Ovary (tissue), 9 donors: ENCODE data around the gene FBN3. TPM values are rescaled to one million over a fixed set of nuclear protein-coding genes. Genes with fewer than 3 reads are reported as not detected.

ENCODE experiments used
- DNase-seq, 5 donors: peaks; one replicate each; pipeline ENCODE4 v3.0.0-alpha.2; 2019 to 2020
- H3K27ac ChIP-seq, 2 donors: fragments of 200-600 bp; one replicate each; pipeline versions ENCODE4 v1.5.1 to v1.8.0; 2019 to 2022
- H3K27me3 ChIP-seq: fragments of 200-600 bp; one replicate; pipeline ENCODE4 v1.8.0; 2022
- H3K36me3 ChIP-seq: fragments of 200-600 bp; sonication (generic); one replicate; pipeline ENCODE4 v1.5.1; 2019
- H3K4me1 ChIP-seq: one replicate; pipeline ENCODE4 v1.8.1; 2013; ENCODE audit warnings: mild to moderate bottlenecking, moderate library complexity; ENCODE audit not compliant: insufficient read depth
- H3K4me3 ChIP-seq: fragments of 200-600 bp; sonication (generic); one replicate; pipeline ENCODE4 v1.5.1; 2017
- H3K9me3 ChIP-seq, 2 donors: fragments of 200-600 bp in 1 of 2; sonication (generic) in 1 of 2; one replicate each; pipeline versions ENCODE4 v1.5.1 to v1.8.1; 2013 to 2019; ENCODE audit warnings: mild to moderate bottlenecking in 1 of 2, moderate library complexity in 1 of 2
- EP300 ChIP-seq: sonication (generic); formaldehyde crosslinking; IDR thresholded peaks from one replicate; pipeline ENCODE4 v1.6.1; 2017; ENCODE audit warnings: antibody characterized with exemption
- POLR2A ChIP-seq: fragments of 450-650 bp; IDR thresholded peaks from one replicate; pipeline ENCODE4 v1.6.1; 2017; ENCODE audit warnings: antibody characterized with exemption, mild to moderate bottlenecking, moderate library complexity
- WGBS, 3 donors: extraction: QIAGEN DNeasy Blood & Tissue Kit in 1 of 3; methylation state at CpG; one replicate each; pipeline versions ENCODE4 v1.1.5 to v1.1.7; 2013 to 2017; 5-methylcytosine and 5-hydroxymethylcytosine counted together
- intact Hi-C, 4 donors: fragments of 100-400 bp; cut with DNase I; formaldehyde crosslinking; loops; one replicate each; pipeline versions ENCODE4 v1.11.0 to v1.15.1; 2022 to 2023
- polyA plus RNA-seq, 2 donors: library from polyadenylated mRNA; stranded (reverse); fragments of 200-250 nt in 1 of 2; fragments of 350-450 nt in 1 of 2; fragmentation: Illumina TruSeq in 1 of 2; extraction: RNeasy Lipid Tissue Mini Kit (QIAGEN cat#74804) in 1 of 2; gene quantifications; one replicate each; pipeline ENCODE4 v1.2.3, GENCODE V29; 2013 to 2014
- total RNA-seq, 7 donors: library from RNA; depleted of rRNA in 2 of 7; stranded (reverse); fragments of >200 nt in 2 of 7; fragmentation: NEBNext Ultra II Directional in 3 of 7; extraction: Animal tissue kit (Norgen Biotek cat#: 25700) in 3 of 7; gene quantifications; one replicate each; pipeline versions ENCODE4 v1.1.0 to v1.2.4, GENCODE V29; 2016 to 2023
- TF ChIP-seq, protein P1 (sequence below), 3 donors: fragments of 450-650 bp in 2 of 3; fragments of 200-600 bp in 1 of 3; IDR thresholded peaks; one replicate each; pipeline versions ENCODE4 v1.5.1 to v1.8.0; 2016 to 2022; ENCODE audit warnings: antibody characterized with exemption in 3 of 3, mild to moderate bottlenecking in 1 of 3
- donor health status: DM: no; HTN: no; CAD: no; lungs with moderate emphysema.
- donor health status: DM: no; HTN: no; CAD: no.
- donor health status: Bipolar disorder and iron deficiency.
- donor health status: DM: yes; HTN: yes; CAD: no.
- donor health status: DM: no; HTN: no; CAD: no.
- donor health status: DM: yes; HTN: yes; CAD: no.

Gene FBN3
- total and polyA plus RNA-seq, 9 donors = 0.08 to 0.74 (median 0.25) TPM; not detected in 2

DNA sequence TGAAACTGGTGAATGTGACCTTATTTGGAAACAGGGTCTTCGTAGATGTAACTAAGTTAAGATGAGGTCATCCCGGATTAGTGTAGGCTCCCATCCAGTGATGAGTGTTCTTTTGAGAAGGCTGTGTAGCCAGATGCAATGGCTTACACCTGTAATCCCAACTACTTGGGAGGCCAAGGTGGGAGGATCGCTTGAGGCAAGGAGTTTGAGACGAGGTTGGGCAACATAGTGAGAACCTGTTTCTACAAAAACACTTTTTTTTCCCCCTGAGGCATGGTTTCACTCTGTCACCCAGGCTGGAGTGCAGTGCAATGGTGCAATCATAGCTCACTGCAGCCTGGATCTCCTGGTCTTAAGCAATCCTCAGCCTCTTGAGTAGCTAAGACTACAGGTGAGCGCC, 36.4 kb downstream of the FBN3 start:
- H3K27me3 ChIP-seq = no peaks in the 10 kb centered on the region
- no peaks in the 10 kb centered on the region for H3K9me3 ChIP-seq
- intact Hi-C loops = no loop called here
- 55 to 71% (median 65%) methylated on average over 5 of the region's 5 CpGs for WGBS, 3 donors
- H3K27ac ChIP-seq = no peak overlapping the region
- no peaks in the 10 kb centered on the region for H3K4me1 ChIP-seq
- no peak for DNase-seq
- TF ChIP-seq EP300 (no peak), POLR2A (no peak)
- TF ChIP-seq, protein P1, sequence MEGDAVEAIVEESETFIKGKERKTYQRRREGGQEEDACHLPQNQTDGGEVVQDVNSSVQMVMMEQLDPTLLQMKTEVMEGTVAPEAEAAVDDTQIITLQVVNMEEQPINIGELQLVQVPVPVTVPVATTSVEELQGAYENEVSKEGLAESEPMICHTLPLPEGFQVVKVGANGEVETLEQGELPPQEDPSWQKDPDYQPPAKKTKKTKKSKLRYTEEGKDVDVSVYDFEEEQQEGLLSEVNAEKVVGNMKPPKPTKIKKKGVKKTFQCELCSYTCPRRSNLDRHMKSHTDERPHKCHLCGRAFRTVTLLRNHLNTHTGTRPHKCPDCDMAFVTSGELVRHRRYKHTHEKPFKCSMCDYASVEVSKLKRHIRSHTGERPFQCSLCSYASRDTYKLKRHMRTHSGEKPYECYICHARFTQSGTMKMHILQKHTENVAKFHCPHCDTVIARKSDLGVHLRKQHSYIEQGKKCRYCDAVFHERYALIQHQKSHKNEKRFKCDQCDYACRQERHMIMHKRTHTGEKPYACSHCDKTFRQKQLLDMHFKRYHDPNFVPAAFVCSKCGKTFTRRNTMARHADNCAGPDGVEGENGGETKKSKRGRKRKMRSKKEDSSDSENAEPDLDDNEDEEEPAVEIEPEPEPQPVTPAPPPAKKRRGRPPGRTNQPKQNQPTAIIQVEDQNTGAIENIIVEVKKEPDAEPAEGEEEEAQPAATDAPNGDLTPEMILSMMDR (IDR thresholded peaks at IDR 0.05) = no peak
- no peak overlapping the region for H3K4me3 ChIP-seq
- no peaks in the 10 kb centered on the region for H3K36me3 ChIP-seq

DNA sequence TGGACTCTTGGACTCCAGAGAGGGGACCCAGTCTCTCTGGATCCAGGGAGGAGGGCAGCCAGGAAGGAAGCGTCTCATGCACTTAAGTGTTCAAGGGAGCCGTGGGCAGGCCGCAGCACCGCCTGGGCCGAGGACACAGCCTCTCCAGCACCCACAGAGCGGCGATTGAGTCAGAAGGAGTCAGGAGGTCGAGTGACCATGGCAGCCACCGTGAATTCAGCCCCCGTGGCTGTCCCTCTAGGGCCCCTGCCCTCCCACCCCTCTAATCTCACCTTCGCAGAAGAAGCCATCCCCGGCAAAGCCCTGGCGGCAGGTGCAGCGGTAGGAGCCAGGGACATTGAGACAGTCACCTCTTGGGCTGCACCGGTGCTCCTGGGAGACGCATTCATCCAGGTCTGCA, 38.0 kb downstream of the FBN3 start:
- H3K9me3 ChIP-seq = no peaks in the 10 kb centered on the region
- H3K36me3 ChIP-seq = no peaks in the 10 kb centered on the region
- 87 to 91% (median 87%) methylated on average over 16 of the region's 16 CpGs for WGBS, 3 donors
- no peaks in the 10 kb centered on the region for H3K27me3 ChIP-seq
- TF ChIP-seq POLR2A = no peak
- TF ChIP-seq, protein P1 (IDR thresholded peaks at IDR 0.05) = no peak
- TF ChIP-seq EP300 = no peak
- H3K27ac ChIP-seq = no peak overlapping the region
- H3K4me1 ChIP-seq = no peaks in the 10 kb centered on the region
- intact Hi-C loops = no loop called here
- DNase-seq = no peak
- H3K4me3 ChIP-seq = no peak overlapping the region

DNA sequence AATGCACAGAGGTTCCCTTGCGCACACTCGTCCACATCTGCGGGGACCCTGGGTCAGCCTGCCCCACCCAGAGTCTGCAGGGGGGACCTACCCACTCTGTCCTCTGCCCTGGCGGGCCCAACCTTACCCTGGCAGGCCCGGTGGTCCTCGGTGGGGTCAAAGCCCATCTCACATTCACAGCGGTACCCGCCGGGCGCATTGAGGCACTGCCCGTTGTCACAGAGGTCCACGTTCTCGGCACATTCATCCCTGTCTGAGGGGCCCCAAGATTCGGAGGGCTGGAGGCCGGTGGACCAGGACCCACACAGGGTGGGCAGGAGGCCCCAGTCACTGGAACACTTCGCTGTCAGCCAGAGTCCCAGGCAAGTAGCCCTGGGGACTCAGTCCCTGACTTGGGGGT, 38.5 kb downstream of the FBN3 start:
- no peaks in the 10 kb centered on the region for H3K4me1 ChIP-seq
- H3K27me3 ChIP-seq = no peaks in the 10 kb centered on the region
- DNase-seq = no peak
- 93 to 94% (median 94%) methylated on average over 16 of the region's 16 CpGs for WGBS, 3 donors
- H3K4me3 ChIP-seq = no peak overlapping the region
- no peak overlapping the region for H3K27ac ChIP-seq
- no peak for TF ChIP-seq EP300
- TF ChIP-seq, protein P1 (IDR thresholded peaks at IDR 0.05) = no peak
- TF ChIP-seq POLR2A = no peak
- H3K9me3 ChIP-seq = no peaks in the 10 kb centered on the region
- intact Hi-C loops = no loop called here
- H3K36me3 ChIP-seq = no peaks in the 10 kb centered on the region

DNA sequence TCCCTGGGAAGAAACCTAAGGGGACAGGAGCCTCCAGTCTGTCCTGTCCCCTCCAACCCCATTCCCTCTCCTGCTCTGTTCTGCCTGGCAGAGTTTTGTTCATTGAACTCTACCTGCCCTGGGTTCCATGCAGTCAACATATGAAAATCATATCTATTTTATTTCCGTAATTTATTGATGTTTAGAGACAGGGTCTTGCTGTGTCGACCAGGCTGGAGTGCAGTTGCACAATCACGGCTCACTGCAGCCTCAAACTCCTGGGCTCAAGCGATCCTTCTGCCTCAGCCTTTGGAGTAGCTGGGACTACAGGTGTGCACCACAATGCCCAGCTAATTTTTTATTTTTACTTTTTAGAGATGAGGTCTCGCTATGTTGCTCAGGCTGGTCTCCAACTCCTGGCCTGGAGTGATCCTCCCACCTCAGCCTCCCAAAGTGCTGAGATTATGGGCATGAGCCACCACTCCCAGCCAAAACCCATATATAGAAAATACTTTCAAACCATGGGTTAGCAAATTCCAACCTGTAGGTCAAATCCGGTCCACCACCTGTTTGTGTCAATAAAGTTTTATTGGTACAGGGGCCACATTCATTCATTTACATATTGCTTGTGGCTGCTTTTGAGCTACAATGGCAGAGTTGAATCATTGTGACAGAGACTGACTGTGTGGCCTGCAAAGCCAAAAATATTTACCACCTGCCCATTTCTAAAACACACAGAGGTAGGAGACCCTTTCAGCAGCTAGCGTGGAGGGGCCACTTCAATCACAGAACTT, 39.3 kb downstream of the FBN3 start:
- H3K9me3 ChIP-seq = no peaks in the 10 kb centered on the region
- WGBS, 3 donors = 87 to 93% (median 90%) methylated on average over 7 of the region's 7 CpGs
- DNase-seq = no peak
- TF ChIP-seq POLR2A (no peak), EP300 (no peak)
- TF ChIP-seq, protein P1 (IDR thresholded peaks at IDR 0.05) = no peak
- no peaks in the 10 kb centered on the region for H3K4me1 ChIP-seq
- intact Hi-C loops = no loop called here
- no peaks in the 10 kb centered on the region for H3K36me3 ChIP-seq
- H3K27ac ChIP-seq = no peak overlapping the region
- no peak overlapping the region for H3K4me3 ChIP-seq
- no peaks in the 10 kb centered on the region for H3K27me3 ChIP-seq
